GM21825 (cell line): Measurements from ENCODE around the gene PID1.

Source experiments
- ATAC-seq: cut with Tn5 transposase; IDR thresholded peaks from one replicate; pipeline ENCODE4 v1.9.1; 2021; ENCODE audit warnings: mild to moderate bottlenecking, moderate library complexity; ENCODE audit not compliant: unreplicated experiment

PID1 gene

DNA sequence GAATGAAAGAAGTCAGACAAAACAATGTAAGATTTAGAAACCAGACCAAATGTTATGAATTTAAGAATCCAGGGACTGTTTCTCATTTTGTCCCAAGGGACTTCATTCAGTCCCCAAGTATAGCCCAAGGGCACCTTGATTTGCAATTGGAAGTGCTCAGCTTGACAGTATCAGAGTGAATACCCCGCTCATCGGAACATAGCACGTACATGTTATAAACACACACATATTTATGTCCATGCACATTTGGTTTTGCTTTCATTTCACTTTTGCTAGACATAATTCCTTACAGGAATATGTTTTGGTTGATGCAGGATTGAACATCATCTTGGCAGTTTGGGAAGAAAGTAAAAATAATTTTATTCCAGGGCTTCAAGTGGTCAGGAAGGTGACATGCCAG is 100.2 kb downstream of the PID1 start:
- no peak for ATAC-seq

DNA sequence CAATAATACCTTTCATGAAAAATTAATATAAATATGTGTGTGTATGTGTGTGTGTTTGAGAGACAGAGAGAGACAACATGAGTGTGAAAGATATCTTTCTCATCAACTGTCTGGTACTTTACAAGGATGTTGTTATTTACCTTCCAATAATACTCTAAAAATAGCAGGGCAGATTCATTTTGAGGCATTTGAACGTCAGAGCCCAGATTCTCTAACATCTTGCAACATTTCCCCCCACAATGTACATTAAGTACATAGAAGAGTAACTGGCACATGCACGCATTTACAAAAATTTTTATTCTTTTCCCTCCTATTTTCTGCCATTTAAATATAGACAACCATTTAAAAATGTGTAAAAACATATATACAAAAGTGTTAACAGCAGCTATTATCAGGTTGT is 100.9 kb downstream of the PID1 start:
- no peak for ATAC-seq

DNA sequence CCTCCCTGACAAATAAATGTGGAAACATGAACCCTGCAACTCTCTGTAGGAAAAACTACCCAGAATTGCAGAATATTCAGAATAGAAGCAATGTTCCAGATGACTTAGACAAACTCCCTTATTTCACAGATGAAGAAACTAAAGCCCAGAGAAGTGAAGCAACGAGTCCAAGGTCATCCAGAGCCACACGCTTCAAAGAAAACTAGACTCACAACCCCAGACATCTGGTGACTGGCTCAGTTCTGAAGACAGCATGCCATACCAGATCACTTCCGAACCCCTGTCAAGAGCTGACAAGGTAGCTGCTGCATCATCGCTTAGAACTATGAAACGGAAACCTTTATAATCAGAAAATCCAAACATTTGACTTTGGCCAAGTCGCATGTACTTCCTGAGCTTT is 101.3 kb downstream of the PID1 start:
- no peak for ATAC-seq

DNA sequence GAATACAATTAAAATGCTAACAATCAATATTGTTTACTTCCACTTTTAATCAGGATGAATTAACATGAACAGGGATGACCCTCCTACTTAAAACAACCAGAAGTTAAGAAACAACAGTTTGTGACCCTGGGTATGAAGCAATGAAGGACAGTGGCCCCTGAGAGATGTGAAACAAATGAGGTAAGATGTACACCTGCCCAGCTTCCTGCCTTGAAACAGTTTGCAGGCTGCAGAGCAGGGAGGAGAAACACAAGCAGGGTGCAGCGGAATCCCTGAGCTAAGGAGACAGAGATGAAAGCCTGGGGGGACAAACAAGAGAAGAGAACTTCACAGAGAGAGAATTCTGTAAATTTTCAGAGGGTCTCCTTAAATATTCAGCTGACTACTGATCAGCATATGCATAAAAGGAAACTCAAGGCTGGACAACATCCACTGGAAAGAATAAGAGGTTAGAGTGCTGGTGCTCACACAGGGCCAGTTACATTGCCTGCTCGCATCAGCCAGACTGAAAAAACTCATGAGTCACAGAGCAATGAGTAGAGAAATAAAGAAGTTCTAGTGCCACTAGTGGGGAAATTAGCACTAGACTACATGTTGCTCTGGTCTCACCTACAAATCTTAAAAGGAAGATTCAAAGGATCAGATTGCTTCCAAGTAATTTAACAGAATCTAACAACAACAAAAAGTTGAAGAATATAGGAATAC is 106.4 kb downstream of the PID1 start:
- no peak for ATAC-seq

DNA sequence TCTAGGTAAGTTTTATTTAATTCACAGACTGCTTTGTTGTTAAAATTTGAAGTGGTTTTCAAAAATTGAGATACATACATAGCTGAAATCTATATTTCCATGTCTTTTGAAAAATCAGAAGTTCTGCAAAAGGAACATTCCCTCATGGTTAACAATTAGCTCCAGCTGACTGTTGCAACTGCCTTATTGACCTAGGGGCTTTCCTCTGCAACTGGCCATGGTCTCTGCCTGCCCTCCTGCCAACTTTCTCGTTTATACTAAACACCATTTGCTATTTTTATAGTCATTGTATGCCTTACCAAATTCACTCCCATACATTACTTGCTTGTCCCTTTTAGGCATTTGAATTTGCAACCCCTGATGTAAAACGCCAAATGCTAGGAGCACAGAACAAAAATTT is 107.2 kb downstream of the PID1 start:
- no peak for ATAC-seq

DNA sequence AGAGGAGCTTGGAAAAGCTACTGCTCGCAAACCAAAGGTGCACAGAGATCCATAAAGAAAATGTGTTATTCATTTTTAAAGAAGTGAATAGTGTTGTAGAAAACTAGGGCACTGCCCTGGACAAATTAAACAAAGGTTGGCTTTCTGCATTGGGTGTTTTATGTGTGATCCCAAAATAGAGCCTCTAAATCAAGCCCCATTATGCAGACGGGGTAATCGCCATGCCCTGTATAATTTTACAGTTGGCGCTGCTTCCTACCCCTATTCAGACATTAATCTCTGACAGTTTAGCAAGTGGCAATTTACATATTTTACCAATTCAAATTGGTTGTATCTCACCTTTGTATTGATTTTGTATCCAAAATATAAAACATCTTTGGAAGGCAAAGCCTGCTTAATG is 109.1 kb downstream of the PID1 start:
- no peak for ATAC-seq

DNA sequence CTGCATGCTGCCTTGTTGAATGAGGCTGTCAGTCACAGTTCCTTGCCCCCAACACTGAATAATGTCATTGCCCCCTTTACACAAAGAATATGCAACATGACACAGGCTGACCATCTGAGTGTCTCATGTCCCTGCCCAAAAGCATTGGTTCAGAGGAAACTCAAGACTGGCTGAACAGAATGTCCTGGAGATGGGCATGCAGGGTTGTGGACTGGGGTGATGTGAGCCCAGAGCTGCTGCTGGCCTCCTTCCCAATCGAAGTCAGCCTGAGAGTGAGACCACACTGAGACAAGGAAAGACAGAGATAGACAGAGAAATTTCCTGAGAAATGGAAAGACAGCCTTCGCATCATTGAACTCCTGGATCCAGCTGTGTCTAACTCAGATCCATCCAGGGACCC is 110.1 kb downstream of the PID1 start:
- no peak for ATAC-seq

DNA sequence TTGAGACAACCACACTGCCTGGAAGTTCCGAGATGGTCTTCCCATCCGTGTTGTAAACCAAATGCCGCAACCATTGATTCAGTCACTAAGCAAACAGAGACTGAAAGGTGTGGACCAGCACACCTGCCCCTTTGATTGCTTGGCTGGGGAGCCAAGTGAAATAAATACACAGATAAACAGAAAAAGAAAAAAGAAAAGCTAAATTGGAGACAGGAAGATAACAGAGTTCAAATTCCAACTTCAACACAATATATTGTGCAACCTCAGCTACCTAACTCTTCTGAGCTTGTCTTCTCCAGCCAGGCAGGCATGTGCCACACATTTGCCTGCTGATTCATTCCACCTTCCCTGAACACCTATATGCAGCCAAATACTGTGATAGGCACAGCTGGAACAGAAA is 110.9 kb downstream of the PID1 start:
- no peak for ATAC-seq

DNA sequence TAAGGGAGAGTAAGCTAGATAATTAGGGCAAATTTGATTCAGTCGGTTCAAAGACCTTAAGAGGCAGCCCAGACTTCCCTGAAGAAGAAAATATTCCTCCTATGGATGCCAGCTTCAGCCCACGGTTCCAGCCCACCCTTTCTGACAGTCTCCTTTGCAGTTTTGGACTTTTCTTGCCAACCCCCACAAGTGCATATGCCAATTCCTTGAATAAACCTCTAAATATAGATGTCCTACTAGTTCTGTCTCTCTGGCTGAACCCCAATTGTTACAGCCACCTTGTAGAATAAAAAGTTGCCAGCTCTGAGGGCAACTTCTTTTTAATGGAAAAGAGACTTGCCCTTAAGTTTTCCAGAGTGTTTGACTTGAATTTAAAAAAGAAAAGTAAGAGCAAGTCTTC is 111.7 kb downstream of the PID1 start:
- ATAC-seq, result no peak

DNA sequence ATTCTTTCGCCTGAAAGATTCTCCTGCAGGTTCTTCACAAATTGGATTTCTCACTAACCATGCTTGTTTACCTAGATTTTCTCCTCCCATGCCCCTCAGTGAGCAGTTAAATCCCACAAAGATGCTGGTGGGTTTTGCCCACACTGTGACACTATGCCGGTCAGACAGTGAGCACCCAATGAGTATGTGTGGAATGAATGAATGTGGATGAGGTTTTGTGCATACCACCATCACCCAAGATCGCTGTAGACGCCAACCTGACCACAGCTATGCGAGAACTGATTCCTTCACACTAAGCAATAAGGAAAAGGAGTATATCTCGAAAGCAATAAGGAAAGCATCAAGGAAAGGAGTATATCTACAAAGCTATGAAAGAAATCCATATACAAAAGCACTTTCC is 116.7 kb downstream of the PID1 start:
- ATAC-seq, result no peak

DNA sequence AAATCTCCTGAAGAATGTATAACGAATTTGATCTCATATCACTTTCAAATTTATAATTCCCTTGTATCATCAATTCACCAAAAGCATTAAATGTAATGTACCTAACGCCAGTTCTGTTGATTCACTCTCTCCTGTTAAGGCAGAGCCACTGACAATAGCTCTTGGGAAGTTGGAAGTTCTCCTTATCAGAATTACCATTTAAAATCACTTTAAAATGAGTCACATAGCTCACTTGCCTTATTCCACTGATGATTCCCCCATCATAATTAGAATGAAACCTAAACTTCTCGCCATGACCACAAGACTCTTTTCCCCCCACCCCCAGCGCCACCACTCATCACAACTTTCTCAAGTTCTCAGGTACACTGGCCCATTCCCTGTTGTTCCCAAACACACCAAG is 117.1 kb downstream of the PID1 start:
- ATAC-seq, result no peak

DNA sequence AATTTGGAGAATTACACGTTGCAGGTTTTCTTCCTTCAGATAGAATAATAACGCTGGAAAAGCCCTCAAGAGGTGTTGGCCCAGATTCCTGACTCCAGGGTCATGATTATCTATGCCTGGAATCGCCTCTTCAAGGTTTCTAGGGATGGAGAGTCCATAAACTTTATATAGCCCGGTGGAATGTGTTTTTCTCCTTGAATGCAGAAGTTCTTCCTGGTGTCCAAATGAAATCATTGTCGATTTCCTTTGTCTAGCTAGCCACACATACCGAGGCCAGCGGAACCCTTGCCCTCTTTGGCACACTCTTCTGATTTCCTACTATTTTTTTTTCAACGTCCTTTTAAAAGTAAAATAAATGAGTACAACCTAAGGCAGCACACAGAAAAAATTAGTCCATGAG is 117.8 kb downstream of the PID1 start:
- no peak for ATAC-seq

DNA sequence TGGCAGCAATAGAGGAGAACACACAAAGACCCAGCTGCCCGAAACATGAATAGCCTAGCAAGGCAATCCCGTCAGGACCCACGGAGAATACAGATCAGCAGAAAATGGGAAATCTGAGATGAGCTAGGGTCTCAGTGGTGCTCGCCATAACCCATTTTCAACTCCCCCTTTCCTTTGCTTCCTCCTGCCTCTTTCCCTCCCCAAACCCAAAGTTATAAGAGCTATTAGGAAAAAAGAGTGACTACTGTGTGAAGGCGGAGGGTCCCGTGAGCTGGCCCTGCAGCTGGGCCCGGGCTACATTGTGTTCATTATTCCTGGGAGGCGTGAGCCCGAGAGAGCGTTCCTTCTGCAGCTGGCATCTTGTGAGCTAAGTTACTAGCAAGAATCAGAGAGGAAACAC is 118.4 kb downstream of the PID1 start:
- no peak for ATAC-seq

DNA sequence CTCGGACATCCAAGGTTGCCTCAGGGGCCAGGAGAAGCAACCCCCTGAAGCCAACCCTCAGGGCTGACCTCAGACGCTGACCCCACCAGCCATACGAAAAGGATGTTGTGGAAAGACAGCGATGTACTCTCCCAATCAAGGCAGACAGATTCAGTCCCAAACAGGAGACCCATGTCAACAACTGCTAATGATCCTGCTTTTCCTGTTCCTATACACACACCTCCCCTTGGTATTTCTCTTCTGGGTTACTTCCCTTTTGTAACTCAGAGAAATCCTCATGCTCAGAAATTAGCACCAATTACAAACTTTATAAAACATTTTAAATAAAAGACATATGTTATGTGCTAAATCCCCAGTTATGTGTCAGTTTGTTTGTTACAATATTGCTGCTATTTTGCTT is 120.8 kb downstream of the PID1 start:
- no peak for ATAC-seq

DNA sequence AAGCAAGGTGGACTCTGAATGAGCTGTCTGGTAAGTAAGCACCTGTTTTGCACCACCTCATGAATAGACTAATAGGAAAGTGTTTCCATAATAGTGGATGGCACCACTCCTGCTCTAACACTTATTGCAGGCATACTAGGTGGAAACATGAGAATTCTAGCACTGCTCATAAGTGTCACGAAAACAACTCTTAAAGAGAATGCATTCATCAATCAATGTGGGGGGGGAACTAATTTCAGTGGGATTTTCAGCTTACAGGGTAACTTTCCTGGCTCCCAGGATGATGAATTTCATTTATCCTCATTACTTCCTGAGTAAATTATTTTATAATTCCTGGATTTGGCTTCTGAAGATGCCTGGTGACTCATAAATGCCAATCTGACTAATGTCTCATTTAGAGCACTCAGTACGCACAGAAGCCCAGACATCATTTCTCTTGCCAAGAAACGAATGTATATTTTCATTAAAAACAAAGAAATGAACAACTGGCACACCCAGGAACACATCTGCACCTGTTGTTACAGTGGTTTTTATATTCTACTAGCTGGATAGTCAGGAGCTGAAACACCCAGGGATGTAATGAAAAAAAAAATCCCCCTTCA is 129.6 kb downstream of the PID1 start:
- ATAC-seq, result no peak

DNA sequence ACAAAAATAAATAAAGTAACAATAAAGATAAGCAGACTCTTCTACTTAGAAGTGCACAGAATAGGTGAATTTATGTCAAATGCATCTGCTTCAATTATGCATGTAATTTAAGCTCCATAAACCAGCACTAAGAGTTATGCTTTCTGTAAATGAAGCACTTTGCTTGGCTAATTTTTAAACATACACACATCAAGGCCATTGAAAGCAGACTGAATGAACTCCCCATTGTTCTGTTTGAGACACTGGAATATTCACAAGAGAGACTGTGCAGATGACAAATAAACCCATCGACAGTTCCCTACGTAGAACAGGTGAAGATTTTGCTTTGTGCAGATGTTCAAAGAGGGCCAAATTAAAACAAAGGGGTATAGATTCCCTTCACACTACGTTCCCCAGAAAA is 133.4 kb downstream of the PID1 start:
- ATAC-seq, result no peak

DNA sequence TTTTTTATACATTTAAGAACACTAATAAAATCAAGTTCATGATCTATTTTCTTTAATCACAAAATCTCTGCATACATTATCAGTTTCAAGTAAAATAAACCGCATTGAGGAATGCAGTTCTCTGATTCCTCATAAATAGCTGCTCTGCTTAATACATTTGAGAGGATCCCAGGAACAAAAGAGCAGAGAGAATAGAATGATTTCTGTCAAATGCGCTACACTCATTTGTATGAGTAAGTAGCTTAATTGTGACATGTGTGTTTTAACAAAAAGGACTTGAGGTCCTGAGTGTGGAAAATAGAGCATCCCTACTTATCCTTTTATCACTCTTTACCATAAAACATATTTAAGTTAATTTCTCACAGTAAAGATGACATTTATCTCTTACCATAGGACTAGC is 134.0 kb downstream of the PID1 start:
- ATAC-seq, result no peak

DNA sequence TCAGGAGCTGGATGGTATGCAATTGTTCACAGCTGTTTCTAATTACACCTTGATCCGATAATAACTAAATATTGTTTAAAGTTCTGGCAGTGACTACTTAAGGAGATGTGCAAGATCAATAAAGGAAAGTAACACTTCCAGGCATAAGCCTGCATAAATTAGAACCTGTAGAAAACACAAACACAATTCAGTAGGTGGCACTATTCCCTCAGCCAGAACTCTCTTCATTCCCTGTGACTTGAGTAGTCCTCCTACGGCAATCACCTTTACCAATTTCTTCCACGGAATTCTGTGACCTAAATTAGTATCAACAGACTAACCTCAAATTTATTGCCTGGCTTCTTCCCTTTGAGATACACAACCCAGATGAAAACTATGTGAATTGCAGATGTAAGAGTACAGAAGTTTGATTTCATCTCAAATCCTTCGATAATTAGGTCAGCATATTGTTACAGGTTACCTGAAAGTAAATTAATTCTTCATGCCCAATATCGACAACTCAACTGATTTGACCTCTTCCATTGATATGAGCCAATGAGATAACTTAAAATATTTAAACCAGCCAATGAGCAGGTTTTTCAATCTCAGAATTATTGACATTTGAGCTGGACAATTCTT is 137.8 kb downstream of the PID1 start:
- no peak for ATAC-seq

DNA sequence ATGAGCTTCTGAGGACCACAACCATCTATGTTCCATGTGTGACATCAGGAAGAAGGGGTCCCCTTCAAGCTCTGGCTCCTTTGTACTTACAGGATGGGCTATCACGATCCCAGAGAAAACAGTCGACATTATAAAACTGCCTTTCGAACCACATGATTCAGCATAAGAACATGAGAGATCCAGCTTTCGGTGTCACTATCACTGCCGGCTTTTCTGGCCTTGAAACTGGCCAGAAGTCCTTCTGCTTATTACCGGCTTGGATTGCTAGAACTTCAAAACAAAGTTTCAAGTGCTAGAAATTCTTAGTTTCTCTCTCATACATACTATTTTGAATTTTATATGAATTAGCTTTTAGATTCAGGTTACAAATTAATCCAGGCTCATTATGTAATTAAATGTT is 138.9 kb downstream of the PID1 start:
- no peak for ATAC-seq

DNA sequence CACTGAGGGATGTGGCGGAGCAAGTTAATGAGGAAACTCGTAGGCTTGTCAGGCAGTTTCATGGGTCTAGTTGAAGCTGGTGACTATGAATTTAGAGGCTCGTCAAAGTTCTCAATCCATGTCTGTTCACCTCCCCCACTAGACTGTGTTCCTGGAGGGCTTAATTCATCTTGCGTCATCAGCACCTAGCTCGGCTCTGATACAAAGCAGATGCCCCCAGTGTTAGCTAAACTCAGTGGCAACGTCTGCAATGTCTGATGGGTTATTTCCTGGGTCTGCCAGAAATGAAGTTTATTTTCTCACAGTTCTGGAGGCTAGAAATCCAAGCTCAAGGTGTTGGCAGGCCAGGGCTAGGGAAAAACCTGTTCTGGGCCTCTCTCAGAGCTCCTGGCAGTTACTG is 140.6 kb downstream of the PID1 start:
- no peak for ATAC-seq

DNA sequence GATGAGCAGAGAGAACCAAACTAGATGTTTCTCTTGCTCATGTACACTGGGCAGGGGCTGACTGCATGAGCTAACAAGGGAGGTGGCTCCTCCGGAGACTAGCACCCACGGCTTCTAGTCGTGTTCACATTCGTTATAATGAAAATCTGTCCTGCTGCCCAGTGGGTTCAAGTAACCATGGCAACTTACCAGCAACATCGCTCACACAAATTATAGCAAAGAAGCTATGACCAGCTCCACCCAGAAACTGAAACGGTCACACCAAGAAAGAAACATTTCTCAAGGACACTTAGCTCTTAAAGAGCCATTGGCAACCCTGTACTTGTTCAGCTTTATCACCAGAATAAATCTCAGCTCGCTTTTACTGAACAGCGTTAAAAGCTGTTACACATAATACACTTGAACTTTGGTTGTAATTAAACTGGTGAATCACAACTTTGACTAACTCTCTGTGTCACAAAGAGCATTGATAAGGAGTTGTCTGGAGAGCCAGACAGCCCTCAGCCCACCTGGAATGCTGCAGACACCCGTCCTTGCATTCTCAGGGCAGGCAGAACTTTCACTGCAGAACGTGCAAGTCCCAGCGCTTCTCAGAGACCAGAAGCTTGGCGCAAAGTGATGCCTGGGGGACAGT is 141.2 kb downstream of the PID1 start:
- ATAC-seq, result no peak

DNA sequence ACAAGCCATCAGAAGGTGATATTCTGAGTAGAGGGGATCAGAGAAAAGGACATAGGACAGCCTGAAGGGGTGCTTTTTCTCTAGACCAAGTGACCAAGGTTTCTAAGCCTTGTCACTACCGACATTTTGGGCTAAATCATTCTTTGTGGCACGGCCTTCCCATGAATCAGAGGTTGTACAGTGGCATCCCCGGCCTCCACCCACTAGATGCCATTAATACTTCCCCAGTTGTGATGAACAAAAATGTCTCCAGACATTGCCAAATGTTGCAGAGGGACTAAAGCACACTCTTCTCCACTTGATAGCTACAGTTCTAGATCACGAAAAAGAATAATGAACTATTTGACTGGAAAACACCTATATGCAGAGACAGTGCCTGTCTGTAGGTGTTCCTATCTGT is 143.6 kb downstream of the PID1 start:
- no peak for ATAC-seq
